Measurements from ENCODE around the gene RBM28.

GRCh38 chr7:128379900-128380479, 36.3 kb upstream of the RBM28 start:
- TF ChIP-seq, protein P1, sequence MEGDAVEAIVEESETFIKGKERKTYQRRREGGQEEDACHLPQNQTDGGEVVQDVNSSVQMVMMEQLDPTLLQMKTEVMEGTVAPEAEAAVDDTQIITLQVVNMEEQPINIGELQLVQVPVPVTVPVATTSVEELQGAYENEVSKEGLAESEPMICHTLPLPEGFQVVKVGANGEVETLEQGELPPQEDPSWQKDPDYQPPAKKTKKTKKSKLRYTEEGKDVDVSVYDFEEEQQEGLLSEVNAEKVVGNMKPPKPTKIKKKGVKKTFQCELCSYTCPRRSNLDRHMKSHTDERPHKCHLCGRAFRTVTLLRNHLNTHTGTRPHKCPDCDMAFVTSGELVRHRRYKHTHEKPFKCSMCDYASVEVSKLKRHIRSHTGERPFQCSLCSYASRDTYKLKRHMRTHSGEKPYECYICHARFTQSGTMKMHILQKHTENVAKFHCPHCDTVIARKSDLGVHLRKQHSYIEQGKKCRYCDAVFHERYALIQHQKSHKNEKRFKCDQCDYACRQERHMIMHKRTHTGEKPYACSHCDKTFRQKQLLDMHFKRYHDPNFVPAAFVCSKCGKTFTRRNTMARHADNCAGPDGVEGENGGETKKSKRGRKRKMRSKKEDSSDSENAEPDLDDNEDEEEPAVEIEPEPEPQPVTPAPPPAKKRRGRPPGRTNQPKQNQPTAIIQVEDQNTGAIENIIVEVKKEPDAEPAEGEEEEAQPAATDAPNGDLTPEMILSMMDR (conservative IDR thresholded peaks at IDR 0.05; ENCODE audit: low read depth, low read length): no peak
- TF ChIP-seq EZH2phosphoT487 (IDR thresholded peaks at IDR 0.05; ENCODE audit: borderline replicate concordance, low read length) (no peak), EZH2 (IDR thresholded peaks at IDR 0.05; ENCODE audit: low read length, unreplicated experiment) (no peak)

All from PC-3 (cell line).